SU-DHL-6 (cell line): ENCODE data around the gene ATAD2B.

Experiments used
- EZH2phosphoT487 ChIP-seq: fragments of 200-600 bp; sonication (generic), shearing (Covaris generic); conservative IDR thresholded peaks from 2 replicates; pipeline ENCODE4 v1.6.1; 2018; ENCODE audit warnings: mild to moderate bottlenecking, antibody characterized with exemption, low read length, moderate library complexity, mixed read lengths
- TF ChIP-seq, protein P1 (sequence below): fragments of 200-600 bp; sonication (generic); IDR thresholded peaks from one replicate; pipeline ENCODE4 v1.5.1; 2017; ENCODE audit warnings: antibody characterized with exemption, mild to moderate bottlenecking, low read length, moderate library complexity; ENCODE audit not compliant: insufficient read depth, poor library complexity, severe bottlenecking

DNA sequence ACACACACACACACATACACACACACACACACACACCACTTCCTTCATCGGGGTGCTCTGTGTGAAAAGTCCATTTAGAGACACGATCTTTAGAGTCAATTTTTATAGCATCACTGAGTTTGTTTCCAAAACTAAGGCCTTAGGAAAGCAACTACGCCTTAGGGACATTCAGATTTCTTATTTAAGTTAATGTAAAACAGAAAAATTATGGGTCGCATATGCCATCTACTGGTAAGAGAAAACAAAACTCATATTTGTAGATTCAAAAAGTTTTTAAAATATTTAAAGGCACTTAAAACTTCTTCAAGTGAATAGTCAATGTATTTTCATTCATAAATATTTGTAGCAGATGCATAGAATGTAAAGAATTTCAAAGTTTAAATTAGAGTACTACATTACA lies 166.2 kb downstream of the ATAD2B start:
- TF ChIP-seq, protein P1, sequence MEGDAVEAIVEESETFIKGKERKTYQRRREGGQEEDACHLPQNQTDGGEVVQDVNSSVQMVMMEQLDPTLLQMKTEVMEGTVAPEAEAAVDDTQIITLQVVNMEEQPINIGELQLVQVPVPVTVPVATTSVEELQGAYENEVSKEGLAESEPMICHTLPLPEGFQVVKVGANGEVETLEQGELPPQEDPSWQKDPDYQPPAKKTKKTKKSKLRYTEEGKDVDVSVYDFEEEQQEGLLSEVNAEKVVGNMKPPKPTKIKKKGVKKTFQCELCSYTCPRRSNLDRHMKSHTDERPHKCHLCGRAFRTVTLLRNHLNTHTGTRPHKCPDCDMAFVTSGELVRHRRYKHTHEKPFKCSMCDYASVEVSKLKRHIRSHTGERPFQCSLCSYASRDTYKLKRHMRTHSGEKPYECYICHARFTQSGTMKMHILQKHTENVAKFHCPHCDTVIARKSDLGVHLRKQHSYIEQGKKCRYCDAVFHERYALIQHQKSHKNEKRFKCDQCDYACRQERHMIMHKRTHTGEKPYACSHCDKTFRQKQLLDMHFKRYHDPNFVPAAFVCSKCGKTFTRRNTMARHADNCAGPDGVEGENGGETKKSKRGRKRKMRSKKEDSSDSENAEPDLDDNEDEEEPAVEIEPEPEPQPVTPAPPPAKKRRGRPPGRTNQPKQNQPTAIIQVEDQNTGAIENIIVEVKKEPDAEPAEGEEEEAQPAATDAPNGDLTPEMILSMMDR, result no peak
- TF ChIP-seq EZH2phosphoT487, result no peak
